Breast epithelium (tissue), 3 donors: ENCODE measurements around the gene ETNK1.

Experiments
- CTCF ChIP-seq, 3 donors: fragments of 450-650 bp; IDR thresholded peaks; one replicate each; pipeline ENCODE4 v1.5.1; 2016 to 2017; ENCODE audit warnings: antibody characterized with exemption in 3 of 3, mild to moderate bottlenecking in 3 of 3, moderate library complexity in 3 of 3
- POLR2A ChIP-seq: fragments of 450-650 bp; IDR thresholded peaks from one replicate; pipeline ENCODE4 v1.6.1; 2016; ENCODE audit warnings: antibody characterized with exemption, mild to moderate bottlenecking, moderate library complexity

DNA sequence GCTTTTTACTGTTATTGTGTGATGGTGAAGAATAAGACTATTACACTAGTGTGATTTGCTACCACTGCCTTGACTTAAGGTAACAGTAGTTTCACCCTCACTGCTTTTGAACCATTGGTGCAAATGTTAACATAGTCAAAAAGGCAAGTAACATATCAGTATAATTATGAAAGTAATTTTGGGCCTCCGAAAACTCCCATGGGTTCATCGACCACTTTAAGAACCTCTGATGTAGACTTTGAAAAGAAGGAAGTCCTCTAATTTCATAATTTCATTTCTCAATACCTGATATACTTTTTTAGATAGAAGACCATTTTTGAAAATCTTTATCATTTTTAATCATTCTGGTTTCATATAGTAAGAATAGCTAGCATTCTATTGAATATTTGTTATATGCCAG lies 57.7 kb downstream of the ETNK1 start:
- TF ChIP-seq POLR2A (no peak), CTCF (IDR thresholded peaks at IDR 0.05) (no peak)
